ENCODE results near the gene FLG.

GRCh38 chr1:152344438-152344837 lies 19.4 kb upstream of the FLG start:
- TF ChIP-seq FOXA1 (IDR thresholded peaks at IDR 0.05) (no peak), REST (IDR thresholded peaks at IDR 0.05) (no peak), EGR1 (IDR thresholded peaks at IDR 0.05; ENCODE audit: low read depth in 2 of 2) (no peak), CTCF (IDR thresholded peaks at IDR 0.05; ENCODE audit: low read depth, low read length, missing input control) (no peak), SP1 (IDR thresholded peaks at IDR 0.05) (no peak), YY1 (IDR thresholded peaks at IDR 0.05) (no peak), MAX (IDR thresholded peaks at IDR 0.05) (no peak)

All from liver (tissue), 3 donors.